Adrenal gland (tissue), 5 donors: ENCODE data around the gene PARG.
"Not testable (repeated sequence)": the region's sequence is repeated elsewhere in the genome, so short reads cannot be mapped to it uniquely, and the experiment has no call there.

ENCODE experiments used
- CTCF ChIP-seq, 6 experiments: fragments of 450-650 bp in 4 of 6; fragments of 200-600 bp in 2 of 6; sonication (generic) in 1 of 6; IDR thresholded peaks; 1 replicate in 5 of 6; 2 replicates in 1 of 6; pipeline versions ENCODE4 v1.5.1 to v1.8.0; 2016 to 2021; ENCODE audit warnings: antibody characterized with exemption in 6 of 6, mild to moderate bottlenecking in 2 of 6, moderate library complexity in 1 of 6
- POLR2A ChIP-seq, 2 donors: fragments of 450-650 bp; IDR thresholded peaks; one replicate each; pipeline ENCODE4 v1.6.1; 2017; ENCODE audit warnings: antibody characterized with exemption in 2 of 2, mild to moderate bottlenecking in 2 of 2, moderate library complexity in 1 of 2
- donor health status: DM: no; HTN: no; CAD: no.

- not testable (repeated sequence) for TF ChIP-seq POLR2A, CTCF (IDR thresholded peaks at IDR 0.05)
Observed at GRCh38 chr10:49970331-49970857, 28.6 kb upstream of the PARG start.
